Activated CD8-positive, alpha-beta T cell treated with anti-CD3 and anti-CD28 coated beads for 36 hours (primary cell): ENCODE results near the gene PSMA3. TPM values are rescaled to one million over a fixed set of nuclear protein-coding genes. Genes with fewer than 3 reads are reported as not detected.

ENCODE experiments used
- ATAC-seq: fragments of 200-7000 bp; cut with Tn5 transposase; one replicate; pipeline ENCODE4 v1.10.0; 2021; ENCODE audit warnings: mild to moderate bottlenecking, moderate library complexity
- CTCF ChIA-PET: fragments of 350-600 bp; sonication (Branson Sonifier 250); formaldehyde crosslinking; loops from one replicate; lab custom pipeline; 2021; ENCODE audit warnings: antibody characterized with exemption; lab: Charles Lee
- POLR2A ChIA-PET: fragments of 350-600 bp; sonication (Branson Sonifier 250); formaldehyde crosslinking; loops from one replicate; lab custom pipeline; 2021; ENCODE audit warnings: antibody characterized with exemption; lab: Charles Lee
- DNase-seq: peaks from one replicate; pipeline ENCODE4 v3.0.0-alpha.2; 2020
- H3K27ac Mint-ChIP-seq: one replicate; pipeline ENCODE4 v1.8.0; 2021; ENCODE audit warnings: mild to moderate bottlenecking, mixed read lengths
- H3K27me3 Mint-ChIP-seq: one replicate; pipeline ENCODE4 v1.8.0; 2021; ENCODE audit warnings: mixed read lengths
- H3K36me3 Mint-ChIP-seq: one replicate; pipeline ENCODE4 v1.8.0; 2021; ENCODE audit warnings: low read depth, mixed read lengths
- H3K4me1 Mint-ChIP-seq: one replicate; pipeline ENCODE4 v1.8.0; 2021; ENCODE audit warnings: low read depth, mixed read lengths
- H3K4me3 Mint-ChIP-seq: one replicate; pipeline ENCODE4 v1.8.0; 2021; ENCODE audit warnings: mild to moderate bottlenecking, moderate library complexity, mixed read lengths
- H3K9me3 Mint-ChIP-seq: one replicate; pipeline ENCODE4 v1.8.0; 2021; ENCODE audit warnings: mixed read lengths
- CTCF ChIP-seq: fragments of 200-600 bp; IDR thresholded peaks from one replicate; pipeline ENCODE4 v1.8.0; 2022; ENCODE audit warnings: antibody characterized with exemption, mild to moderate bottlenecking
- intact Hi-C: fragments of 100-400 bp; cut with micrococcal nuclease; formaldehyde crosslinking; loops from one replicate; pipeline ENCODE4 v1.10.0; 2022
- total RNA-seq, 2 experiments: library from RNA; stranded (reverse); gene quantifications; one replicate each; pipeline ENCODE4 v1.2.3, GENCODE V29; 2021

Gene PSMA3
- total RNA-seq, 2 experiments from 2014 or later: 378 to 401 TPM

- CTCF ChIA-PET: no interaction called here
- POLR2A ChIA-PET: interaction anchor here (1.1 kb wide), 1 partner anchor 10 kb away, joined by 3 read pairs; no protein-coding TSS in a partner anchor
- Mint-ChIP-seq H3K36me3 (peaks cover 20% of the 10 kb centered on the region), H3K27ac (no peak overlapping the region), H3K27me3 (no peaks in the 10 kb centered on the region), H3K4me1 (peaks cover 2% of the 10 kb centered on the region), H3K9me3 (no peaks in the 10 kb centered on the region), H3K4me3 (no peak overlapping the region)
- DNase-seq: no peak
- ATAC-seq: no peak
- TF ChIP-seq CTCF: no peak
- intact Hi-C loops: no loop called here
These were observed 28.1 kb upstream of the PSMA3 start for GRCh38 chr14:58216544-58216943.

GRCh38 chr14:58227096-58227819 is 17.4 kb upstream of the PSMA3 start:
- intact Hi-C loops: no loop called here
- TF ChIP-seq CTCF: no peak
- Mint-ChIP-seq H3K9me3 (no peaks in the 10 kb centered on the region), H3K36me3 (peaks cover 6% of the 10 kb centered on the region), H3K4me3 (no peak overlapping the region), H3K4me1 (no peaks in the 10 kb centered on the region), H3K27me3 (no peaks in the 10 kb centered on the region), H3K27ac (no peak overlapping the region)
- ChIA-PET POLR2A (interaction anchor here (0.9 to 1.1 kb wide), 3 partner anchors 17 to 200 kb away, joined by 3 to 5 read pairs (median 3); partner anchors contain the start of genes ACTR10, KIAA0586, PSMA3 and TIMM9), CTCF (no interaction called here)
- DNase-seq (no peak), ATAC-seq (no peak)

GRCh38 chr14:58238252-58239243 is 6.1 kb upstream of the PSMA3 start:
- ATAC-seq (peak; percentile 28), DNase-seq (peak; percentile 45)
- Mint-ChIP-seq H3K27ac (no peak overlapping the region), H3K36me3 (no peaks in the 10 kb centered on the region), H3K9me3 (no peaks in the 10 kb centered on the region), H3K4me1 (peaks cover 12% of the 10 kb centered on the region), H3K27me3 (peaks cover 2% of the 10 kb centered on the region), H3K4me3 (no peak overlapping the region)
- TF ChIP-seq CTCF: no peak
- CTCF ChIA-PET: no interaction called here
- POLR2A ChIA-PET: no interaction called here
- intact Hi-C loops: no loop called here

DNA sequence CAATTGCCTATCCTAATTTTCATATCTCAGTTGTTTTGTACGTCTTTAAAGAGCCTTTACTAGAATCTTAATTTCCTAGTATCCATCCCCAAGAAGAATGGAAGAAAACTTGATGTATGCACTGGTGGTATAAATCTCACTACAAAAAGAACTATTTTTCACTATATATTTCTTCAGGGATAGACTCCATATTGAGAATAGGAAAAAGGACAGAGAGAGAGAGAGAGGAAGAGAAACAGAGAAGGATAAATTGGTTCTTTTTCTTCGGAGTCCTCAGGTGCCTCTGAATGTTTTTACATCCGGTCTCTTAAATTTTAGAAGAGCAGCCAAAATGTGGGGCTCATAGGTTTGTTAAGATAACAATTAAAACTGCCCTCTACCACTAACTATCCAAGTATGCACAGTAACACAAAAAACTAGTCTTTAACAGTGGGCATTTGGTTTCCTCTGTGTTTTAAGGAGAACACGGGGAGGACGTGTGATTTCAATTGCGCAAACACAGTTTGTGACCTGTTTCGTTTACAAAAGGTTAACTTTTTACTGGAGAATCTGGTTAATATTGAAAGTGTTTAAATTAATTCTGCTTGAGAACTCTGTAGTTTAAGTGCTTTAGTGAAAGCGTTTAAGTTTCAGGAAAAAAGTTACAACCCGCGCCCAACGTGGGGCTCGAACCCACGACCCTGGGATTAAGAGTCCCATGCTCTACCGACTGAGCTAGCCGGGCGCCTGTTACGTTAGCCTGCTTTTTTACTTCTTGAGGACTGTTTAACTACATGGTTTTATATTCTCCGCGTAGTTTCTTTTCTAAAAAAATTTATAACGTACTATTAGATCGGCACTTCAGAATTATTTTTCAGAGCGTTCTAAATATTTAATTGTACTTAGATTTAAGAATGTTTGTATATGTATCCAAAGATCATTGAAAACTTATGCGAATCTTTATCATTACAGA is 5.1 kb upstream of the PSMA3 start:
- DNase-seq: peak; percentile 89
- H3K36me3 Mint-ChIP-seq: no peaks in the 10 kb centered on the region
- H3K27ac Mint-ChIP-seq: no peak overlapping the region
- ChIA-PET POLR2A (interaction anchor here (1.8 to 2.2 kb wide), 2 partner anchors 14 to 59 kb away, joined by 5 read pairs; partner anchors contain the start of gene ARID4A), CTCF (interaction anchor here (1.4 kb wide), 1 partner anchor 40 kb away, joined by 3 read pairs; the partner anchor contains the start of gene ACTR10)
- H3K4me3 Mint-ChIP-seq: no peak overlapping the region
- TF ChIP-seq CTCF: no peak
- peak; percentile 22 for ATAC-seq
- no peaks in the 10 kb centered on the region for H3K9me3 Mint-ChIP-seq
- peaks cover 2% of the 10 kb centered on the region for H3K27me3 Mint-ChIP-seq
- H3K4me1 Mint-ChIP-seq: peaks cover 15% of the 10 kb centered on the region
- intact Hi-C loops: loop anchor here (5.0 kb wide), 2 partner anchors 37 to 188 kb away; partner anchors contain the start of genes ACTR10, KIAA0586 and TIMM9
